22Rv1 (cell line): ENCODE data around the gene DNMT3A.
A peak's percentile ranks its signal among the peaks of the same experiment; 100 is the strongest.

ENCODE experiments used
- CTCF ChIP-seq: fragments of 450-650 bp; IDR thresholded peaks from 2 replicates; pipeline ENCODE4 v1.5.1; 2017; ENCODE audit warnings: mild to moderate bottlenecking
- ZFX ChIP-seq: fragments of 450-650 bp; IDR thresholded peaks from 2 replicates; pipeline ENCODE4 v1.6.1; 2017; ENCODE audit warnings: antibody characterized with exemption, borderline replicate concordance

GRCh38 chr2:25362049-25362433 lies 20.3 kb upstream of the DNMT3A start:
- TF ChIP-seq CTCF, result peak; percentile 98
- TF ChIP-seq ZFX, result no peak
